NB4 (cell line): ENCODE data around the gene YPEL2.

Experiments used
- DNase-seq: peaks from one replicate; pipeline ENCODE4 v3.0.0; 2010; ENCODE audit warnings: low read depth
- H3K4me3 ChIP-seq: one replicate; pipeline ENCODE4 v1.5.1; 2011; ENCODE audit warnings: mild to moderate bottlenecking, low read depth, low read length, moderate library complexity
- MYC ChIP-seq: IDR thresholded peaks from 2 replicates; pipeline ENCODE4 v1.6.1; 2011; ENCODE audit warnings: low read depth, low read length
- POLR2A ChIP-seq: IDR thresholded peaks from 2 replicates; pipeline ENCODE4 v1.6.1; 2011; ENCODE audit warnings: mild to moderate bottlenecking; ENCODE audit not compliant: insufficient read length; ENCODE audit errors: extremely low read depth
- TF ChIP-seq, protein P1 (sequence below): IDR thresholded peaks from one replicate; pipeline ENCODE4 v1.5.1; 2012; ENCODE audit warnings: low read depth, low read length
- TF ChIP-seq, protein P2 (sequence below): IDR thresholded peaks from 2 replicates; pipeline ENCODE4 v1.6.1; 2011; ENCODE audit warnings: low read depth, low read length

The YPEL2 gene

DNA sequence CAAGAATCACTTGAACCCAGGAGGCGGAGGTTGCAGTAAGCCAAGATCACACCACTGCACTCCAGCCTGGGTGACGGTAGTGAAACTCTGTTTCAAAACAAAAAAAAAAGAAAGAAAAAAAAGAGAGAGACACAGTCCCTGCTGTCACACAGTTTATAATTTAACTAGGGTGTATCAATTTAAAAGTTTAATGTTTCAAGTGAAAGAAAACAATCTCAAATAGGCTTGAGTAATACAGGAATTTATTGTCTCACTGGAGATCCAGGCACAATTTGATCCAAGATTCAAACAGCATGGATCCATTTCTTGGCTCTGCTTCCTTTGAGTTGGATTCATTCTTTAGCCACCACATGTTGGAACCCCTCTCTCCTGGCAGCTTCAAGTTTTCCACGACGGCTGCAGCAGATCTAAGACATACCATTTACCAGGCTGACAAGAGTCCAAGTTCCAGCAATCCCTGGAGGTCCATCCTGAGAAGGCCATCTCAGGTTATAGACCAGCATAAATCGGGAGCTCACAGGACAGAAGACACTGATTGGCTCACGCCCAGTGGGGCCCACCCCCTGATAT, 97.5 kb downstream of the YPEL2 start:
- H3K4me3 ChIP-seq: no peak overlapping the region
- DNase-seq: no peak
- TF ChIP-seq POLR2A (no peak), MYC (no peak)
- TF ChIP-seq, protein P1, sequence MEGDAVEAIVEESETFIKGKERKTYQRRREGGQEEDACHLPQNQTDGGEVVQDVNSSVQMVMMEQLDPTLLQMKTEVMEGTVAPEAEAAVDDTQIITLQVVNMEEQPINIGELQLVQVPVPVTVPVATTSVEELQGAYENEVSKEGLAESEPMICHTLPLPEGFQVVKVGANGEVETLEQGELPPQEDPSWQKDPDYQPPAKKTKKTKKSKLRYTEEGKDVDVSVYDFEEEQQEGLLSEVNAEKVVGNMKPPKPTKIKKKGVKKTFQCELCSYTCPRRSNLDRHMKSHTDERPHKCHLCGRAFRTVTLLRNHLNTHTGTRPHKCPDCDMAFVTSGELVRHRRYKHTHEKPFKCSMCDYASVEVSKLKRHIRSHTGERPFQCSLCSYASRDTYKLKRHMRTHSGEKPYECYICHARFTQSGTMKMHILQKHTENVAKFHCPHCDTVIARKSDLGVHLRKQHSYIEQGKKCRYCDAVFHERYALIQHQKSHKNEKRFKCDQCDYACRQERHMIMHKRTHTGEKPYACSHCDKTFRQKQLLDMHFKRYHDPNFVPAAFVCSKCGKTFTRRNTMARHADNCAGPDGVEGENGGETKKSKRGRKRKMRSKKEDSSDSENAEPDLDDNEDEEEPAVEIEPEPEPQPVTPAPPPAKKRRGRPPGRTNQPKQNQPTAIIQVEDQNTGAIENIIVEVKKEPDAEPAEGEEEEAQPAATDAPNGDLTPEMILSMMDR: no peak
- TF ChIP-seq, protein P2, sequence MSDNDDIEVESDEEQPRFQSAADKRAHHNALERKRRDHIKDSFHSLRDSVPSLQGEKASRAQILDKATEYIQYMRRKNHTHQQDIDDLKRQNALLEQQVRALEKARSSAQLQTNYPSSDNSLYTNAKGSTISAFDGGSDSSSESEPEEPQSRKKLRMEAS: no peak

DNA sequence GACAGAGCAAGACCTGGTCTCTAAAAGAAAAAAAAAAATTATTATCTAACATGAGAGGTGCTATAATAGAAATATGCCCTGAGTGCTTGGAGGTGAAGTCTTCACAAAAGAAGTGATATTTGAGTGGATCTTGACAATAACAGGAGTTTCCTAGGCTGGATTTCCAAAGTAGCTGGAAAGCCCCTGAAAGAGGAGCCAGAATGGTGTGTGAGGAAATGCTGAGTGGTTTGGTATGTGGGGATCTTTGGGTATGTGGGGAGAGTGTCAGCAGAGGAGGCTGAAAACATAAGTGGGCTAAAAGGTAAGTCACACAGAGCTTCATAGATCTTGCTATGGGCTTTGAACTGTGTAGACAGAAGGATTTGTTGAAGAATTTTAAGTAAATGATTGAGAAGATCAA, 100.1 kb downstream of the YPEL2 start:
- H3K4me3 ChIP-seq: no peak overlapping the region
- TF ChIP-seq, protein P2: no peak
- TF ChIP-seq, protein P1: no peak
- TF ChIP-seq MYC (no peak), POLR2A (no peak)
- no peak for DNase-seq

DNA sequence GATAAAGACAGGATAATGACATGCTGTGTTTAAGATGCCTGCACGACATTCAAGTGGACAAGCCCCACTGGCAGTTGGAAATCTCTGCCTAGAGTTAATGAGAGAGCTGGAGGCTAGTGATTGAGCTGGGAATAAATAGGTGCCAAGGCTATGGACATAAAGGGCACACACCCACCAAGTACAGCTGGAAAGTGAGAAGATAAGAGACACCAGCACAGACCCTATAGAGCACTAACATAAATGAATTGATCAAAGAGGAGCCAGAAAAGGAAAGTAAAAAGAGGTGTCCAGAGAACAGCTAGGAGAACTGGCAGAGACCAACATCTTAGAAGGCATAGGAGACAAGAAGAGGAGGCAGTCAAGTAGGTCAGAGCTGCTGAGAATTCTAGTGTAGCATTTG, 101.2 kb downstream of the YPEL2 start:
- DNase-seq: no peak
- no peak overlapping the region for H3K4me3 ChIP-seq
- TF ChIP-seq POLR2A (no peak), MYC (no peak)
- TF ChIP-seq, protein P2: no peak
- TF ChIP-seq, protein P1: no peak

DNA sequence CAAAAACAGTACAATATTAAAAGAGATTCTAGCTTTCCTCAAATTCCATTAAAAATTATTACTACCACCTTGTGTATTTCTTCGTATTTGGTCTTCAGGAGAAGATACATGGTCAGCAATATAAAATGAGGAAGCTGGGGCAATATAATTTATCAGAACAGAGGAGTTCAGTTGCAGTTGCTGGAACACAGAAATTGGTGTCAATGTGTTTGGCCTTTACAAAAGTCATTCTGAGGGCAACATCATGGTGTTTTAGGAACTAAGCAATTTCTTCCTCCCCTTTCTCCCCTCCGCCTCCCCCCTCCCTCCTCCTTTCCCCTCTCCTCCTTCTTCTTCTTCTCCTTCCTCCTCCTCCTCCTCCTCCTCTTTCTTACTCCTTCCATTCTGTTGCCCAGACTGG, 102.1 kb downstream of the YPEL2 start:
- TF ChIP-seq POLR2A: no peak
- no peak overlapping the region for H3K4me3 ChIP-seq
- no peak for DNase-seq

DNA sequence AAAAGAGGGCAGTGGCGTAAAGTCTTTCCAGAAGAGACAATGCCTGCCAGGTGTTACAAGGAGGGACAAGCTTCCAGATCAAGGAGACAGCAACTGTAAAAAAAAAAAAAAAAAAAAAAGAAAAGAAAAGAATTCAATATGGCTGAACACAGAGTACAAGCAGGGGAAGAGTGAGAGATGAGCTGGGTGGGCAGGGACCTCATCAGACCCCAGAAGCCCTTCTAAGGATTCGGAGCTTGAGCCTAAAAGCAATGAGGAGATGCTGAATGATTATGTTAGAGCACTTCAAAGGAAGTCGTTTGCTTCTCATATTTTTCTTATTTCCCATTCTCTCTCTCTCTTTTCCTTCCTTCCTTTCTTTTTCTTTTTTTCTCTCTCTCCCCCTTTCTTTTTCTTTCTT, 103.0 kb downstream of the YPEL2 start:
- no peak overlapping the region for H3K4me3 ChIP-seq
- TF ChIP-seq, protein P1: no peak
- TF ChIP-seq POLR2A (no peak), MYC (no peak)
- TF ChIP-seq, protein P2: no peak
- DNase-seq: no peak

DNA sequence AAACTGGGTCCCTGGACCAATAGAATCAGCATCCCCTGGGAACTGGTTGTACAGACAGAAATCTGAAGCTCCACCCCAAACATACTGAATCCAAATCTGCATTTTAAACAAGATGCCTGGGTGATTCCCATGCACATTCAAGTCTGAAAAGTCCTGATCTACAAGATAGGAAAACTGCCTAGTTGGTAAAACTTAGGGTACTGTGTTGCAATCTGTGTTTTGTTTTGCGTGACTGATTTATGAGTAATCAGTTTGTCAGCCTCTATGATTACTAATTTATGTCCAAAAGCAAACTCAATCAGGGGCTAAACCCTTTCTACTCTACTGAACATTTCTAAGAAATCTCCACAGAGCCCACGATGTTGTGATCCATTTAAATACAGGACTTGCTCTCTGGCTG, 103.8 kb downstream of the YPEL2 start:
- H3K4me3 ChIP-seq: no peak overlapping the region
- no peak for DNase-seq
- TF ChIP-seq, protein P1: no peak
- TF ChIP-seq MYC (no peak), POLR2A (no peak)
- TF ChIP-seq, protein P2: no peak
